Measurements from ENCODE around the gene TULP3.

TULP3 gene

DNA sequence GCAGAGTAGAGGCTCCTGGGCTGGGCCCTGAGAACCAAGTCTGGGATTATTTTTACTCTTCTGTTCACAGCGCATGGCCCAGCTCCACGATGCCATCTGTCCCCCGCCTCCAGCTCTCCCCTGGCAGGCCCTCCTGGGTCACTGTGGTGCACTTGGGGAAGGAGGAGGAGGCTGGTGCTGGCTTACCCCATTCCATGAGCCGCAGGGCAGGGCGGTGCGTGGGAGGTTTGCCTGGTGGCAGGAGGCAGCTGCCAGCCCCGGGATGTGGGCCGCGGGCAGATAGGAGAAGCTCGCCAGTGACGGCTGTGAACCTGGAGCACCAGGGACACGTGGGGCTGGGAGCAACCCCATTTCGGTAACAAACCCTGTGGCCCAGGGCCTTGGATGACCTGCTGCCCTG lies 91.7 kb downstream of the TULP3 start:
- Histone ChIP-seq H3K4me3 (IDR thresholded peaks at IDR 0.05; ENCODE audit: insufficient read depth, low read depth, low read length) (no peak overlapping the region), H3K9ac (no peak overlapping the region), H2AFZ (ENCODE audit: low read depth) (no peak overlapping the region), H3K4me1 (ENCODE audit: low read depth, poor library complexity, severe bottlenecking) (no peaks in the 10 kb centered on the region), H3K36me3 (ENCODE audit: insufficient read depth) (no peaks in the 10 kb centered on the region), H3K4me2 (no peak overlapping the region), H4K20me1 (ENCODE audit: insufficient read depth) (no peaks in the 10 kb centered on the region), H3K27ac (no peak overlapping the region), H3K27me3 (ENCODE audit: insufficient read depth, low read depth) (no peaks in the 10 kb centered on the region), H3K79me2 (ENCODE audit: insufficient read depth, low read depth) (no peaks in the 10 kb centered on the region; the same call in 1 of the 2 replicates)
- TF ChIP-seq, protein P1, sequence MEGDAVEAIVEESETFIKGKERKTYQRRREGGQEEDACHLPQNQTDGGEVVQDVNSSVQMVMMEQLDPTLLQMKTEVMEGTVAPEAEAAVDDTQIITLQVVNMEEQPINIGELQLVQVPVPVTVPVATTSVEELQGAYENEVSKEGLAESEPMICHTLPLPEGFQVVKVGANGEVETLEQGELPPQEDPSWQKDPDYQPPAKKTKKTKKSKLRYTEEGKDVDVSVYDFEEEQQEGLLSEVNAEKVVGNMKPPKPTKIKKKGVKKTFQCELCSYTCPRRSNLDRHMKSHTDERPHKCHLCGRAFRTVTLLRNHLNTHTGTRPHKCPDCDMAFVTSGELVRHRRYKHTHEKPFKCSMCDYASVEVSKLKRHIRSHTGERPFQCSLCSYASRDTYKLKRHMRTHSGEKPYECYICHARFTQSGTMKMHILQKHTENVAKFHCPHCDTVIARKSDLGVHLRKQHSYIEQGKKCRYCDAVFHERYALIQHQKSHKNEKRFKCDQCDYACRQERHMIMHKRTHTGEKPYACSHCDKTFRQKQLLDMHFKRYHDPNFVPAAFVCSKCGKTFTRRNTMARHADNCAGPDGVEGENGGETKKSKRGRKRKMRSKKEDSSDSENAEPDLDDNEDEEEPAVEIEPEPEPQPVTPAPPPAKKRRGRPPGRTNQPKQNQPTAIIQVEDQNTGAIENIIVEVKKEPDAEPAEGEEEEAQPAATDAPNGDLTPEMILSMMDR (conservative IDR thresholded peaks at IDR 0.05; ENCODE audit: low read depth, low read length): no peak

DNA sequence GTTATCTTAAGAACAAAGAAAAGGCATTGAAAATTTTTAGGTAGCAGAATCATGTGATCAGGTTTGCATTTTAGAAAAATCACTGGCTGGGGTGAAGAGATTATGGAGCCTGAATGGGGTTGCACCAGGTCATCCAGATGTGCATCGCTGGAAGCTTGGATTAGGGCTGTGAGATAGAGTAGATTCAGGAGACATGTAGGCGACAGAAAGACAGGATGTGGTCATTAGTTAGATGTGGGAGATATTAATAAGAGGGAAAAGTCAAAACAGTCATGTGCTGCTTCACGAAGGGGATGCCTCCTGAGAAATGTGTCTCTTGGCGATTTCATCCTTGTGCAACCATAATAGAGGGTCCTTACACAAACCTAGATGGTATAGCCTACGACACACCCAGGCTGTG lies 93.6 kb downstream of the TULP3 start:
- Histone ChIP-seq H4K20me1 (ENCODE audit: insufficient read depth) (no peaks in the 10 kb centered on the region), H3K36me3 (ENCODE audit: insufficient read depth) (no peaks in the 10 kb centered on the region), H3K27me3 (ENCODE audit: insufficient read depth, low read depth) (no peaks in the 10 kb centered on the region), H3K4me2 (no peak overlapping the region), H2AFZ (ENCODE audit: low read depth) (no peak overlapping the region), H3K79me2 (ENCODE audit: insufficient read depth, low read depth) (no peaks in the 10 kb centered on the region; the same call in 1 of the 2 replicates), H3K4me3 (IDR thresholded peaks at IDR 0.05; ENCODE audit: insufficient read depth, low read depth, low read length) (no peak overlapping the region), H3K27ac (no peak overlapping the region), H3K9ac (no peak overlapping the region), H3K4me1 (ENCODE audit: low read depth, poor library complexity, severe bottlenecking) (no peaks in the 10 kb centered on the region)
- TF ChIP-seq, protein P1 (conservative IDR thresholded peaks at IDR 0.05; ENCODE audit: low read depth, low read length): no peak

DNA sequence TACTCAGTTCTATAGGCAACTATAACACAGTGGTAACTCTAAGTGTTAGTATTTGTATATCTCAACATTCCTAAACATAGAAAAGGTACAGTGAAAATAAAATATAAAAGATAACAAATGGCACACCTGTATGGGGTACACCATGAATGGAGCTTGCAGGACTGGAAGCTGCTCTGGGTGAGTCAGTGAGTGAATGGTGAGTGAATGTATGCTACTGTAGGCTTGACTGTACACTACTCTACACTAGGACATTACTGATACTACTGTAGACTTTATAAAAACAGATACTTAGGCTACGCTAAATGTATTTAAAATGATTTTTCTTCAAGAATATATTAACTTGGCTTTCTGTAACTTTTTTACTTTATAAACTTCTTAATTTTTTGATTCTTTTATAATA lies 94.0 kb downstream of the TULP3 start:
- Histone ChIP-seq H2AFZ (ENCODE audit: low read depth) (no peak overlapping the region), H3K4me3 (IDR thresholded peaks at IDR 0.05; ENCODE audit: insufficient read depth, low read depth, low read length) (no peak overlapping the region), H3K27ac (no peak overlapping the region), H3K4me2 (no peak overlapping the region), H3K4me1 (ENCODE audit: low read depth, poor library complexity, severe bottlenecking) (no peaks in the 10 kb centered on the region), H4K20me1 (ENCODE audit: insufficient read depth) (no peaks in the 10 kb centered on the region), H3K9ac (no peak overlapping the region), H3K79me2 (ENCODE audit: insufficient read depth, low read depth) (no peaks in the 10 kb centered on the region; the same call in 1 of the 2 replicates), H3K36me3 (ENCODE audit: insufficient read depth) (no peaks in the 10 kb centered on the region), H3K27me3 (ENCODE audit: insufficient read depth, low read depth) (no peaks in the 10 kb centered on the region)
- TF ChIP-seq, protein P1 (conservative IDR thresholded peaks at IDR 0.05; ENCODE audit: low read depth, low read length): no peak

DNA sequence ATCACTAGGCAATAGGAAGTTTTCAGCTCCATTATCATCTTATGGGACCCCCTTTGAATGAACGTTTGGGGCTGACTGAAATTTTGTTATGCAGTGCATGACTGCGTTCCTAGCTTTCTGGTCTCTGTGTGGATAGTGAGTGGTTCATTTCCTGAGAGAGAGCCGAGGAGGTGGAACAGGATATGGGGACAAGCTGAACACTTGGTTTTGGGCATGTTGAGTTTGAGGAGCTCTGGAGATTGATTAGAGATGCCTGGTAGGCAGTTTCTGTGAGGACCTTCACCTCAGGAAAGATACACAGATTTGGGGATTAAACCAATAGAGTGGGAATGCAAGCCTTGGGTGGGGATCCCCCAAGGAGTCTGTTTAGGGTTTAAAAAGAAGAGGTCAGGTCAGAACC lies 96.2 kb downstream of the TULP3 start:
- TF ChIP-seq, protein P1 (conservative IDR thresholded peaks at IDR 0.05; ENCODE audit: low read depth, low read length): no peak
- no peak overlapping the region for H3K9ac ChIP-seq
- no peak overlapping the region for H3K4me2 ChIP-seq

More for the DNA sequence above, 96.2 kb downstream of the TULP3 start:
- Histone ChIP-seq H3K4me3 (IDR thresholded peaks at IDR 0.05; ENCODE audit: insufficient read depth, low read depth, low read length) (no peak overlapping the region), H3K27ac (no peak overlapping the region), H3K36me3 (ENCODE audit: insufficient read depth) (no peaks in the 10 kb centered on the region), H3K27me3 (ENCODE audit: insufficient read depth, low read depth) (no peaks in the 10 kb centered on the region), H3K79me2 (ENCODE audit: insufficient read depth, low read depth) (no peaks in the 10 kb centered on the region; the same call in 1 of the 2 replicates), H4K20me1 (ENCODE audit: insufficient read depth) (no peaks in the 10 kb centered on the region), H2AFZ (ENCODE audit: low read depth) (no peak overlapping the region), H3K4me1 (ENCODE audit: low read depth, poor library complexity, severe bottlenecking) (no peaks in the 10 kb centered on the region)
